AG09309 (cell line): ENCODE data around the gene NDE1.
"Not testable (repeated sequence)": the region's sequence is repeated elsewhere in the genome, so short reads cannot be mapped to it uniquely, and the experiment has no call there.

Experiments used
- DNase-seq: peaks from one replicate; pipeline ENCODE4 v3.0.0-alpha.2; 2010; ENCODE audit warnings: low read depth
- H3K4me3 ChIP-seq: 2 replicates; pipeline ENCODE4 v1.5.1; 2011; ENCODE audit warnings: mild to moderate bottlenecking, low read depth, low read length, moderate library complexity; ENCODE audit not compliant: control insufficient read depth
- TF ChIP-seq, protein P1 (sequence below): IDR thresholded peaks from 2 replicates; pipeline ENCODE4 v1.5.1; 2011; ENCODE audit warnings: mild to moderate bottlenecking, low read depth, low read length, inconsistent platforms; ENCODE audit not compliant: insufficient read depth, control insufficient read depth; ENCODE audit errors: missing control alignments

The NDE1 gene

GRCh38 chr16:15640966-15641365 lies 9.1 kb upstream of the NDE1 start:
- DNase-seq = no peak
- no peak overlapping the region for H3K4me3 ChIP-seq
- TF ChIP-seq, protein P1, sequence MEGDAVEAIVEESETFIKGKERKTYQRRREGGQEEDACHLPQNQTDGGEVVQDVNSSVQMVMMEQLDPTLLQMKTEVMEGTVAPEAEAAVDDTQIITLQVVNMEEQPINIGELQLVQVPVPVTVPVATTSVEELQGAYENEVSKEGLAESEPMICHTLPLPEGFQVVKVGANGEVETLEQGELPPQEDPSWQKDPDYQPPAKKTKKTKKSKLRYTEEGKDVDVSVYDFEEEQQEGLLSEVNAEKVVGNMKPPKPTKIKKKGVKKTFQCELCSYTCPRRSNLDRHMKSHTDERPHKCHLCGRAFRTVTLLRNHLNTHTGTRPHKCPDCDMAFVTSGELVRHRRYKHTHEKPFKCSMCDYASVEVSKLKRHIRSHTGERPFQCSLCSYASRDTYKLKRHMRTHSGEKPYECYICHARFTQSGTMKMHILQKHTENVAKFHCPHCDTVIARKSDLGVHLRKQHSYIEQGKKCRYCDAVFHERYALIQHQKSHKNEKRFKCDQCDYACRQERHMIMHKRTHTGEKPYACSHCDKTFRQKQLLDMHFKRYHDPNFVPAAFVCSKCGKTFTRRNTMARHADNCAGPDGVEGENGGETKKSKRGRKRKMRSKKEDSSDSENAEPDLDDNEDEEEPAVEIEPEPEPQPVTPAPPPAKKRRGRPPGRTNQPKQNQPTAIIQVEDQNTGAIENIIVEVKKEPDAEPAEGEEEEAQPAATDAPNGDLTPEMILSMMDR = no peak

- peak overlapping the region; percentile 99 for H3K4me3 ChIP-seq
- TF ChIP-seq, protein P1 = no peak
- no peak for DNase-seq
Measured at GRCh38 chr16:15641753-15642556, 8.1 kb upstream of the NDE1 start.

DNA sequence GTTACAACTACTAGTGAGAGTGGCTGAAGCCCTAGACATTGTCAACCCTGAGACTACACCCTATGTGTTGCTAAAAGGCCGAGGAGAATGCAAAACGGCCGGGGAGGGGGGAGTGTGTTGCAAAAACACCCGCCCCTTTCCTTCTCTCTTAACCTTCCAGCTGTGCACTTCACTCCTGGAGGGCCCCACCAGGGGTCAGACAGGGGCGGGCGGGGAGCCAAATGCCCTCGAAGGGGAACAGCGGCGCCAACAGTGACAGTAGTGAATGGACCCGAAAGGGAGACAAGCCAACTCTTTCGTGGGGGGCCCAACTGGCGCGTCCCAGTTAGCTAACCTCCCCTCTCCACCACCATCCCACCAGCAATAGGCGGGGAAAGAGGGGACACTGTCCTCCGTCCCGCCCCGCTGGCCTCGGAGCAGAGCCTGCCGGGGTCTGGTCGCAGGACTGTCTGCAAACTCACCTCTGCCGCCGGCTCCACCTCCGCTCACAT lies 7.4 kb upstream of the NDE1 start:
- peak overlapping the region; percentile 99 for H3K4me3 ChIP-seq
- no peak for DNase-seq
- TF ChIP-seq, protein P1 = peak; percentile 37

- H3K4me3 ChIP-seq = peak within 1 kb of the TSS; percentile 99
- peak; percentile 53 for DNase-seq
- TF ChIP-seq, protein P1 = peak; percentile 45
Measured at GRCh38 chr16:15643048-15643945, 6.7 kb upstream of the NDE1 start, which contains the start of gene MARF1. MARF1 (minus strand) TSS chr16:15643154; CDS start chr16:15639233, 3,921 bp downstream.

GRCh38 chr16:15643946-15644250 lies 6.1 kb upstream of the NDE1 start:
- H3K4me3 ChIP-seq = peak overlapping the region; percentile 99
- DNase-seq = no peak
- TF ChIP-seq, protein P1 = no peak

- TF ChIP-seq, protein P1 = no peak
- DNase-seq = peak; percentile 55
- no peak overlapping the region; the same call in none of the 2 replicates for H3K4me3 ChIP-seq
Measured at GRCh38 chr16:15644267-15644961, 5.6 kb upstream of the NDE1 start.

- peak; percentile 66 for DNase-seq
- not testable (repeated sequence) for H3K4me3 ChIP-seq
Measured at GRCh38 chr16:15644962-15645465, 5.0 kb upstream of the NDE1 start.

DNA sequence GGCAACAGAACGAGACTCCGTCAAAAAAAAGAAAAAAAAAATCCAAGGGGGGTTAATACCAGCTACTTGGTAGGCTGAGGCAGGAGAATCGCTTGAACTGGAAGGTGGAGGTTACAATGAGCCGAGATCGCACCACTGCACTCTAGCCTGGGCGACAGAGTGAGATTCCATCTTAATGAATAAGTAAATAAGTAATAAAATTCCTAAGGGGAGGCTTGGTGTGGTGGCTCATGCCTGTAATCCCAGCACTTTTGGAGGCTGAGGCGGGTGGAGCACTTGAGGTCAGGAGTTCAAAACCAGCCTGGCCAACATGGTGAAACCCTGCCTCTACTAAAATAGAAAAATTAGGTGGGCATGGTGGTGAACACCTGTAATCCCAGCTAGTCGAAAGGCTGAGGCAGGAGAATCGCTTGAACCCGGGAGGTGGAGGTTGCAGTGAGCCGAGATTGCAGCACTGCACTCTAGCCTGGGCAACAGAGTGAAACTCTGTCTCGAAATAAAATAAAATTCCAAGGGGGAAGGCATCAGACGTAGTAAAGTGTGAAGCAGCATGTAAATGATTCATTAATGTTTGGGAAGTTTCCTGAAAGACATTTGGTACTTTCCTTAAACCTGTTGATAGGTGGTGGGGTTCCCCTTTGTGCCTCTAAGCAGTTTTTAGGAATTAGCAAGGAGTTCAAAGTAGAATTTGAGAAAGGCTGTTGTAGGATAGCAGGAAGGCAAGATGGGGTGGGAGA lies 3.3 kb upstream of the NDE1 start:
- DNase-seq, H3K4me3 ChIP-seq: not testable (repeated sequence)
